Ectodermal cell (in vitro differentiated cells): ENCODE data around the gene ATG9A.

Experiments used
- H3K27ac ChIP-seq: 2 replicates; pipeline ENCODE4 v1.7.0; 2013; ENCODE audit warnings: mild to moderate bottlenecking, low read depth, low read length; ENCODE audit not compliant: insufficient read depth, poor library complexity, severe bottlenecking
- H3K27me3 ChIP-seq: 2 replicates; pipeline ENCODE4 v1.7.0; 2013; ENCODE audit warnings: mild to moderate bottlenecking, low read length; ENCODE audit not compliant: insufficient read depth, control insufficient read depth, poor library complexity, severe bottlenecking
- H3K36me3 ChIP-seq: one replicate; pipeline ENCODE4 v1.7.0; 2013; ENCODE audit warnings: low read length; ENCODE audit not compliant: control insufficient read depth, insufficient read depth
- H3K4me1 ChIP-seq: one replicate; pipeline ENCODE4 v1.7.0; 2013; ENCODE audit warnings: low read length; ENCODE audit not compliant: control insufficient read depth, insufficient read depth
- H3K4me3 ChIP-seq: 2 replicates; pipeline ENCODE4 v1.7.0; 2013; ENCODE audit warnings: low read depth, low read length, control low read depth; ENCODE audit not compliant: insufficient read depth
- H3K9me3 ChIP-seq: 2 replicates; pipeline ENCODE4 v1.7.0; 2013; ENCODE audit warnings: mild to moderate bottlenecking, low read length, moderate library complexity; ENCODE audit not compliant: control insufficient read depth
- WGBS, 2 experiments: methylation state at CpG; one replicate each; pipeline ENCODE4 v1.1.7; 2013; ENCODE audit warnings: missing lambda C conversion rate in 2 of 2; 5-methylcytosine and 5-hydroxymethylcytosine counted together

Gene ATG9A

GRCh38 chr2:219213486-219214071, 15.9 kb downstream of the ATG9A start:
- no peaks in the 10 kb centered on the region for H3K27me3 ChIP-seq
- no peaks in the 10 kb centered on the region for H3K4me1 ChIP-seq
- 94 to 96% methylated on average over 10 of the region's 10 CpGs for WGBS, 2 experiments
- H3K27ac ChIP-seq: no peak overlapping the region
- no peaks in the 10 kb centered on the region for H3K9me3 ChIP-seq
- H3K4me3 ChIP-seq: no peak overlapping the region
- peaks cover 1% of the 10 kb centered on the region for H3K36me3 ChIP-seq

- Histone ChIP-seq H3K36me3 (peaks cover 4% of the 10 kb centered on the region), H3K27ac (no peak overlapping the region), H3K9me3 (no peaks in the 10 kb centered on the region), H3K27me3 (no peaks in the 10 kb centered on the region), H3K4me3 (no peak overlapping the region), H3K4me1 (no peaks in the 10 kb centered on the region)
- WGBS, 2 experiments: 92 to 97% methylated on average over 8 of the region's 8 CpGs
Measured at GRCh38 chr2:219213026-219213415, 16.4 kb downstream of the ATG9A start.

- Histone ChIP-seq H3K9me3 (no peaks in the 10 kb centered on the region), H3K4me1 (no peaks in the 10 kb centered on the region), H3K27ac (no peak overlapping the region), H3K4me3 (no peak overlapping the region), H3K27me3 (no peaks in the 10 kb centered on the region), H3K36me3 (peaks cover 4% of the 10 kb centered on the region)
- 95 to 96% methylated on average over 9 of the region's 9 CpGs for WGBS, 2 experiments
Measured at GRCh38 chr2:219210886-219211362, 18.5 kb downstream of the ATG9A start.

- peaks cover 4% of the 10 kb centered on the region for H3K36me3 ChIP-seq
- no peak overlapping the region for H3K4me3 ChIP-seq
- H3K4me1 ChIP-seq: no peaks in the 10 kb centered on the region
- H3K27ac ChIP-seq: no peak overlapping the region
- no peaks in the 10 kb centered on the region for H3K9me3 ChIP-seq
- WGBS, 2 experiments: 94 to 95% methylated on average over 24 of the region's 24 CpGs
- H3K27me3 ChIP-seq: no peaks in the 10 kb centered on the region
Measured at GRCh38 chr2:219210196-219210885, 19.1 kb downstream of the ATG9A start.

GRCh38 chr2:219209236-219210195, 19.9 kb downstream of the ATG9A start:
- H3K9me3 ChIP-seq: no peaks in the 10 kb centered on the region
- no peak overlapping the region for H3K27ac ChIP-seq
- H3K4me1 ChIP-seq: no peaks in the 10 kb centered on the region
- H3K27me3 ChIP-seq: no peaks in the 10 kb centered on the region
- peaks cover 4% of the 10 kb centered on the region for H3K36me3 ChIP-seq
- no peak overlapping the region for H3K4me3 ChIP-seq
- WGBS, 2 experiments: 91 to 95% methylated on average over 18 of the region's 18 CpGs

- Histone ChIP-seq H3K4me3 (peak overlapping the region; percentile 67), H3K27ac (no peak overlapping the region), H3K36me3 (peaks cover 4% of the 10 kb centered on the region), H3K27me3 (no peaks in the 10 kb centered on the region), H3K9me3 (no peaks in the 10 kb centered on the region), H3K4me1 (no peaks in the 10 kb centered on the region)
- WGBS, 2 experiments: 93 to 94% methylated on average over 17 of the region's 17 CpGs
Measured at GRCh38 chr2:219207884-219208740, 21.3 kb downstream of the ATG9A start.

GRCh38 chr2:219207134-219207883, 22.1 kb downstream of the ATG9A start:
- Histone ChIP-seq H3K4me1 (no peaks in the 10 kb centered on the region), H3K9me3 (no peaks in the 10 kb centered on the region), H3K27ac (no peak overlapping the region), H3K36me3 (peaks cover 4% of the 10 kb centered on the region), H3K27me3 (no peaks in the 10 kb centered on the region), H3K4me3 (peak overlapping the region; percentile 67)
- WGBS, 2 experiments: 30% methylated on average over 22 of the region's 22 CpGs

- peak within 1 kb of the TSS; percentile 87 for H3K27ac ChIP-seq
- peak within 1 kb of the TSS; percentile 67 for H3K4me3 ChIP-seq
- no peaks in the 10 kb centered on the region for H3K27me3 ChIP-seq
- peaks cover 4% of the 10 kb centered on the region for H3K36me3 ChIP-seq
- no peaks in the 10 kb centered on the region for H3K4me1 ChIP-seq
- 1% methylated on average over 76 of the region's 76 CpGs for WGBS, 2 experiments
- no peaks in the 10 kb centered on the region for H3K9me3 ChIP-seq
Measured at GRCh38 chr2:219206328-219207133, 22.9 kb downstream of the ATG9A start, which contains the start of gene ZFAND2B. TSS of gene ZFAND2B (plus strand) at chr2:219206782. CDS start at chr2:219206988, 206 bp downstream.
